HEK293 (cell line): ENCODE data around the gene GMDS.
A peak's percentile ranks its signal among the peaks of the same experiment; 100 is the strongest.

ENCODE experiments used
- CTCF ChIA-PET: fragments of 350-600 bp; formaldehyde crosslinking; extraction: SDS; loops from one replicate; lab custom pipeline; 2021; ENCODE audit warnings: antibody characterized with exemption; lab: Yijun Ruan, JAX
- POLR2A ChIA-PET: fragments of 300-600 bp; formaldehyde crosslinking; extraction: SDS; loops from one replicate; lab custom pipeline; 2020; ENCODE audit warnings: antibody characterized with exemption, inconsistent platforms; lab: Yijun Ruan, JAX
- H3K27ac ChIP-seq: fragments of 200-500 bp; sonication (Bioruptor generic); 2 replicates; pipeline ENCODE4 v1.5.1; 2014; ENCODE audit warnings: low read depth, low read length, control low read depth, inconsistent platforms; ENCODE audit errors: extremely low read depth
- H3K36me3 ChIP-seq, 2 experiments: fragments of 200-500 bp in 1 of 2; sonication (Bioruptor generic) in 1 of 2; 1 replicate in 1 of 2; 2 replicates in 1 of 2; pipeline ENCODE4 v1.5.1; 2014 to 2017; ENCODE audit warnings: inconsistent platforms in 2 of 2, low read length in 2 of 2; ENCODE audit not compliant: control insufficient read depth in 2 of 2, insufficient read depth in 1 of 2
- H3K4me1 ChIP-seq: fragments of 200-500 bp; sonication (Bioruptor generic); 2 replicates; pipeline ENCODE4 v1.5.1; 2014; ENCODE audit warnings: mild to moderate bottlenecking, low read length, inconsistent platforms; ENCODE audit not compliant: control insufficient read depth, insufficient read depth
- H3K4me3 ChIP-seq: 2 replicates; pipeline ENCODE4 v1.5.1; 2011; ENCODE audit warnings: low read depth, mild to moderate bottlenecking, control low read depth, low read length, moderate library complexity
- H3K9me3 ChIP-seq: fragments of 200-500 bp; sonication (Bioruptor generic); 2 replicates; pipeline ENCODE4 v1.5.1; 2014; ENCODE audit warnings: low read depth, low read length, inconsistent platforms; ENCODE audit not compliant: control insufficient read depth, insufficient read depth
- BCL11A ChIP-seq: fragments of 450-650 bp; formaldehyde crosslinking; IDR thresholded peaks from 2 replicates; pipeline ENCODE4 v1.5.1; 2016; ENCODE audit warnings: low read depth, missing biosample characterization, missing genetic modification characterization
- GLIS1 ChIP-seq: fragments of 450-650 bp; formaldehyde crosslinking; IDR thresholded peaks from 2 replicates; pipeline ENCODE4 v1.5.1; 2016; ENCODE audit warnings: missing biosample characterization, missing genetic modification characterization
- IKZF3 ChIP-seq: fragments of 450-650 bp; IDR thresholded peaks from 2 replicates; pipeline ENCODE4 v1.5.0; 2018; ENCODE audit warnings: missing biosample characterization, mild to moderate bottlenecking, missing genetic modification characterization, moderate library complexity
- REST ChIP-seq: fragments of 450-650 bp; formaldehyde crosslinking; IDR thresholded peaks from 2 replicates; pipeline ENCODE4 v1.5.1; 2016; ENCODE audit warnings: missing biosample characterization, missing genetic modification characterization
- SCRT1 ChIP-seq: fragments of 450-650 bp; formaldehyde crosslinking; IDR thresholded peaks from 2 replicates; pipeline ENCODE4 v1.5.1; 2016; ENCODE audit warnings: missing biosample characterization, missing genetic modification characterization, borderline replicate concordance
- SCRT2 ChIP-seq: fragments of 450-650 bp; formaldehyde crosslinking; IDR thresholded peaks from 2 replicates; pipeline ENCODE4 v1.5.1; 2016; ENCODE audit warnings: missing biosample characterization, missing genetic modification characterization
- ZBTB17 ChIP-seq: fragments of 450-650 bp; formaldehyde crosslinking; IDR thresholded peaks from 2 replicates; pipeline ENCODE4 v1.5.1; 2016; ENCODE audit warnings: missing biosample characterization, missing genetic modification characterization
- ZBTB20 ChIP-seq: fragments of 450-650 bp; formaldehyde crosslinking; IDR thresholded peaks from 2 replicates; pipeline ENCODE4 v1.5.1; 2016; ENCODE audit warnings: missing biosample characterization, missing genetic modification characterization
- ZBTB49 ChIP-seq: fragments of 450-650 bp; formaldehyde crosslinking; IDR thresholded peaks from 2 replicates; pipeline ENCODE4 v1.5.1; 2016; ENCODE audit warnings: missing biosample characterization, missing genetic modification characterization, low read depth
- ZNF146 ChIP-seq: fragments of 450-650 bp; formaldehyde crosslinking; IDR thresholded peaks from 2 replicates; pipeline ENCODE4 v1.5.1; 2016; ENCODE audit warnings: missing biosample characterization, missing genetic modification characterization
- ZNF426 ChIP-seq: fragments of 450-650 bp; formaldehyde crosslinking; IDR thresholded peaks from 2 replicates; pipeline ENCODE4 v1.5.1; 2017; ENCODE audit warnings: missing biosample characterization, missing genetic modification characterization, mild to moderate bottlenecking, inconsistent platforms, moderate library complexity
- ZNF48 ChIP-seq: fragments of 450-650 bp; formaldehyde crosslinking; IDR thresholded peaks from 2 replicates; pipeline ENCODE4 v1.5.1; 2016; ENCODE audit warnings: missing biosample characterization, missing genetic modification characterization
- ZNF580 ChIP-seq: fragments of 450-650 bp; formaldehyde crosslinking; IDR thresholded peaks from 2 replicates; pipeline ENCODE4 v1.5.1; 2016; ENCODE audit warnings: missing biosample characterization, missing genetic modification characterization
- ZNF664 ChIP-seq: fragments of 450-650 bp; formaldehyde crosslinking; IDR thresholded peaks from 2 replicates; pipeline ENCODE4 v1.5.1; 2016; ENCODE audit warnings: missing biosample characterization, missing genetic modification characterization

GMDS gene

GRCh38 chr6:1739680-1740079 is 505.7 kb downstream of the GMDS start:
- Histone ChIP-seq H3K4me1 (no peaks in the 10 kb centered on the region), H3K27ac (no peak overlapping the region), H3K9me3 (no peaks in the 10 kb centered on the region), H3K36me3 (no peaks in the 10 kb centered on the region), H3K4me3 (no peak overlapping the region)
- TF ChIP-seq ZNF664 (tag by site-specific recombination) (no peak), BCL11A (no peak), ZNF146 (tag by site-specific recombination) (no peak), ZNF426 (tag by site-specific recombination) (no peak), IKZF3 (no peak)
- CTCF ChIA-PET = interaction anchor here (0.7 kb wide), 1 partner anchor 158 kb away, joined by 3 read pairs; no protein-coding TSS in a partner anchor
- POLR2A ChIA-PET = no interaction called here

GRCh38 chr6:1739220-1739619 is 506.2 kb downstream of the GMDS start:
- H3K4me1 ChIP-seq = no peaks in the 10 kb centered on the region
- ChIA-PET CTCF (no interaction called here), POLR2A (no interaction called here)
- no peak overlapping the region for H3K4me3 ChIP-seq
- TF ChIP-seq ZBTB20 (tag by site-specific recombination) = no peak
- H3K36me3 ChIP-seq = no peaks in the 10 kb centered on the region
- no peaks in the 10 kb centered on the region for H3K9me3 ChIP-seq
- H3K27ac ChIP-seq = no peak overlapping the region

GRCh38 chr6:1738558-1739081 is 506.8 kb downstream of the GMDS start:
- Histone ChIP-seq H3K9me3 (no peaks in the 10 kb centered on the region), H3K4me3 (no peak overlapping the region), H3K36me3 (no peaks in the 10 kb centered on the region), H3K27ac (no peak overlapping the region), H3K4me1 (no peaks in the 10 kb centered on the region)
- CTCF ChIA-PET = no interaction called here
- TF ChIP-seq ZNF580 (tag by site-specific recombination) = no peak
- TF ChIP-seq ZBTB49 (tag by site-specific recombination) = no peak
- peak; percentile 92 for TF ChIP-seq REST (tag by site-specific recombination)
- no peak for TF ChIP-seq ZNF48 (tag by site-specific recombination)
- TF ChIP-seq SCRT1 (tag by site-specific recombination) = no peak
- TF ChIP-seq ZBTB17 (tag by site-specific recombination) = peak; percentile 34; the same call in 1 of the 2 replicates
- TF ChIP-seq SCRT2 (tag by site-specific recombination) = 0 out of 2 replicates have a peak, but pooled peaks have one; percentile 40
- TF ChIP-seq GLIS1 (tag by site-specific recombination) = no peak
- TF ChIP-seq ZNF146 (tag by site-specific recombination) = no peak
- POLR2A ChIA-PET = no interaction called here
